Small intestine (tissue), 7 donors: Measurements from ENCODE around the gene ATP6V1A. TPM values are rescaled to one million over a fixed set of nuclear protein-coding genes. Genes with fewer than 3 reads are reported as not detected.

Experiments
- DNase-seq, 2 donors: peaks; one replicate each; pipeline versions ENCODE4 v3.0.0 to v3.0.0-alpha.2; 2013
- FAIRE-seq: peaks from 2 replicates; lab custom pipeline; 2012; peaks lifted over from hg19 to GRCh38; lab: Jason Lieb, UNC
- H3K27ac ChIP-seq, 3 donors: one replicate each; pipeline ENCODE4 v1.5.1; 2013; ENCODE audit warnings: low read length in 2 of 3, mild to moderate bottlenecking in 2 of 3, control low read depth in 1 of 3, inconsistent platforms in 1 of 3, low read depth in 1 of 3, moderate library complexity in 1 of 3
- H3K27me3 ChIP-seq, 3 donors: one replicate each; pipeline ENCODE4 v1.6.1; 2013; ENCODE audit warnings: low read length in 3 of 3, inconsistent platforms in 1 of 3; ENCODE audit not compliant: control insufficient read depth in 3 of 3, insufficient read depth in 3 of 3
- H3K36me3 ChIP-seq, 3 donors: one replicate each; pipeline ENCODE4 v1.6.1; 2013; ENCODE audit warnings: low read length in 3 of 3, inconsistent platforms in 1 of 3, low read depth in 1 of 3, mild to moderate bottlenecking in 1 of 3, moderate library complexity in 1 of 3; ENCODE audit not compliant: control insufficient read depth in 3 of 3, insufficient read depth in 2 of 3
- H3K4me1 ChIP-seq, 3 donors: one replicate each; pipeline ENCODE4 v1.6.1; 2013; ENCODE audit warnings: low read length in 2 of 3, inconsistent platforms in 1 of 3, low read depth in 1 of 3, mild to moderate bottlenecking in 1 of 3, moderate library complexity in 1 of 3; ENCODE audit not compliant: control insufficient read depth in 3 of 3, insufficient read depth in 2 of 3
- H3K4me3 ChIP-seq, 3 donors: one replicate each; pipeline ENCODE4 v1.5.1; 2013; ENCODE audit warnings: low read length in 3 of 3, control low read depth in 1 of 3, inconsistent platforms in 1 of 3, low read depth in 1 of 3, mild to moderate bottlenecking in 1 of 3, moderate library complexity in 1 of 3
- H3K9me3 ChIP-seq, 2 donors: one replicate each; pipeline ENCODE4 v1.6.1; 2013; ENCODE audit warnings: low read depth in 1 of 2, low read length in 1 of 2; ENCODE audit not compliant: control insufficient read depth in 2 of 2, insufficient read depth in 1 of 2
- WGBS, 3 donors: extraction: QIAGEN DNeasy Blood & Tissue Kit; methylation state at CpG; one replicate each; pipeline ENCODE4 v1.1.7; 2013; 5-methylcytosine and 5-hydroxymethylcytosine counted together
- polyA plus RNA-seq, 4 donors: library from polyadenylated mRNA; stranded (reverse) in 3 of 4; unstranded in 1 of 4; fragments of 200-250 nt in 3 of 4; fragments of 120-200 nt in 1 of 4; gene quantifications; one replicate each; pipeline versions ENCODE4 v1.2.1 to v1.2.3, GENCODE V29; 2013
- donor health status: healthy with polysubstance abuse.
- donor health status: control.
- donor health status: control.
- donor health status: Bipolar disorder and iron deficiency.
- donor health status: healthy.

The ATP6V1A gene
- polyA plus RNA-seq, 4 donors, result 13.8 to 47.7 (median 17.6) TPM

DNA sequence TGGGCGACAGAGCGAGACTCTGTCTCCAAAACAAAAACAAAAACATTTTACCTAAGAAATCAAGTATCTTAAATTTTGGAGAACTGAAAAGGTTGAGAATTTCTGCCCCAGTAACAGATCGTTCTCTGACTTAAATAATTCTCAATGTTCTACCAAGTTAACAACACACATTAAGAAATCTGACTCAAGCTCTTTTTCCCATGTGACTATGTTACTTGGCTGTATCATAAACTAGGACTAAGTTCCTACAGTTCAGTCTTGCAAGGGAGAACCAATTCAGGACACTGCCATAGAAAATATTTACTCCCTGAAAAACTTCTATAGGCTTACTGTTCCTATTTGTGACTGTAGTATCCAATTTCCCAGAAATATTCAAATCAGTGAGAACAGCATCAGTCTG, 29.5 kb upstream of the ATP6V1A start:
- DNase-seq (no peak), FAIRE-seq (no peak)
- no peak overlapping the region for H3K27ac ChIP-seq
- peaks cover 3 to 9% (median 9%) of the 10 kb centered on the region in 3 donors for H3K36me3 ChIP-seq
- H3K4me1 ChIP-seq, result no peaks in the 10 kb centered on the region
- H3K4me3 ChIP-seq, result no peak overlapping the region
- no peaks in the 10 kb centered on the region for H3K27me3 ChIP-seq
- 93 to 99% (median 95%) methylated on average over 3 of the region's 3 CpGs for WGBS, 3 donors
- H3K9me3 ChIP-seq, result no peaks in the 10 kb centered on the region

DNA sequence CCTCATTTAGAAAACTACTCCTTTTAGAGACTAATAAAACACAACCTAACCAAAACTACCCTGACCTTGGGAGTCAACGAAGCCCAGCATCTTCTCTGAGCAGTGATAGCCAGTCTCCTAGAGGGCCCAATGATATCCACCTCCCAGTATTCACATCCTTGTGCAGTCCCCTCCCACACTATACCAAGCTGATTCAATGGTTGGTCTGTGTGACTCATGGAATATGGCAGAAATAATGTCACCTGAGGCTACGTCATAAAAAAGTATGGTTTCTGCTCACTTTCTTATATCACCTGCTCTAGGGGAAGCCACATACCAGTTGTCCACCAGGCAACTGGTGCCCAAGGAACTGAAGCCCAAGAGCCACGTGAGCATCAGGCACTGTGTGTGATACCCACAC, 29.0 kb upstream of the ATP6V1A start:
- Histone ChIP-seq H3K9me3 (no peaks in the 10 kb centered on the region), H3K27ac (no peak overlapping the region), H3K4me1 (no peaks in the 10 kb centered on the region), H3K27me3 (no peaks in the 10 kb centered on the region), H3K36me3 (peaks cover 3 to 9% (median 9%) of the 10 kb centered on the region in 3 donors), H3K4me3 (no peak overlapping the region)
- FAIRE-seq (no peak), DNase-seq (no peak)
- WGBS, 3 donors, result 94 to 99% (median 97%) methylated on average over 3 of the region's 3 CpGs

DNA sequence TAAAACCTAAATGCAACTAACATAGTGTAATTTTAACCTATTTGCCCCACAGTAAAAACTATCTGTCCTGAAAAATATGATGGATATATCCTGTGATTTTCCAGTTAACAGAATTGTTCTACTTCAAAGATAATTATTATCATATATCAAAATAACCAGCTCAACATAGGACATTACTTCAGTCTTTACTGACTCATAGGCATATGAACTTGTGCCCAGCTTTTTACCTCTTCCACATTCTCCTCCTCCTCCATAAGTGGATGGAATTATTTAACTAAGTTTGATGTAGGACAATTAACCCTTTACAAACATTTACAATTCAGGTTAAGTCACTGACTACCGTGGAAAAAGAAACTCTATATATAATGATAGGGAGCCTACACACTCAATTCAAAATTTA, 27.5 kb upstream of the ATP6V1A start:
- FAIRE-seq, result no peak

DNA sequence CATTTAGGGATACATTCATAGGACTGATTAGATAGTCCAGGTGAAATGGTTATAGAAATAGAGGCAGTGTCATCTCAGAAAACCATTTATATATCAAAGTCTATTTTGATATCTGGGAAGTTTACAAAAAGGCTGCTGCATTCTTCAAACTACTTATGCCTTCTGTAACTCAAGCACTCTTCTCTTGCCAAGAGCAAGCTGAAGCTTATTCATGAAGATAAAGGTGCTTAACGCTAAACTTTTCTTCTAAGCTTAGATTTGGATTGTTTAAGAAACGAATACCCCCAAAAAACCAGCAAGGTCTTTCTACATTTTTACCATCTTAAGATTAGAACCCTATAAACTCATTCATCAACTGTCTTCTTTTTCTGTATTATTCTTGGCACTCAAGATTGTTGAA, 27.1 kb upstream of the ATP6V1A start:
- H3K27ac ChIP-seq, result no peak overlapping the region
- H3K27me3 ChIP-seq, result no peaks in the 10 kb centered on the region
- WGBS, 3 donors, result 68 to 88% (median 80%) methylated on average over 2 of the region's 2 CpGs
- peaks cover 3 to 9% (median 9%) of the 10 kb centered on the region in 3 donors for H3K36me3 ChIP-seq
- no peak for FAIRE-seq
- no peaks in the 10 kb centered on the region for H3K9me3 ChIP-seq
- H3K4me3 ChIP-seq, result no peak overlapping the region
- DNase-seq, result no peak
- H3K4me1 ChIP-seq, result no peaks in the 10 kb centered on the region

More for the DNA sequence above, 27.5 kb upstream of the ATP6V1A start:
- H3K27me3 ChIP-seq, result no peaks in the 10 kb centered on the region
- no peak overlapping the region for H3K4me3 ChIP-seq
- no peaks in the 10 kb centered on the region for H3K4me1 ChIP-seq
- H3K36me3 ChIP-seq, result peaks cover 3 to 9% (median 9%) of the 10 kb centered on the region in 3 donors
- WGBS, 3 donors, result 94 to 97% (median 96%) methylated on average over 1 of the region's 1 CpG
- no peaks in the 10 kb centered on the region for H3K9me3 ChIP-seq
- no peak for DNase-seq
- H3K27ac ChIP-seq, result no peak overlapping the region

DNA sequence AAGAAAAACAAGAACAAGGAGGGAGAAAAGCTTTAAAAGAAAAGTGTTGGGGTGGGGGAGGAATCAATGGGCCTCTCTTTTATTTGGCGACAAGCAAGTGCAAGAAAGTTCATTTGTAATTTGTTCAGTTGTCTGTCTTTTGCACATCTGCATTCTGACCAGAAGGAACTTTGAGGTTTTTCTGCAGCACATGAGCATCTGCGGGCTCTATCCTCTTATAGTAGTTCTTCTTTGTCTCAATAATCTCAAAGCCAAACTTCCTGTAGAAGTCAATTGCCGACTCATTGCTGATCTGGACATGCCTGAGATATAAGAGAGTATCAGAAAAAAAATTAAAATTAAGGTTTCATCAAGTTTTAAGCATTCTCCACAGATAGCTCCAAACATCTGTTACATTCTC, 25.2 kb upstream of the ATP6V1A start:
- WGBS, 3 donors, result 59 to 85% (median 68%) methylated on average over 3 of the region's 3 CpGs
- no peak overlapping the region for H3K4me3 ChIP-seq
- peaks cover 0 to 3% (median 0%) of the 10 kb centered on the region in 3 donors for H3K4me1 ChIP-seq
- no peaks in the 10 kb centered on the region for H3K9me3 ChIP-seq
- DNase-seq (no peak), FAIRE-seq (no peak)
- H3K27me3 ChIP-seq, result no peaks in the 10 kb centered on the region
- H3K36me3 ChIP-seq, result peaks cover 9% of the 10 kb centered on the region in 3 donors
- no peak overlapping the region for H3K27ac ChIP-seq

DNA sequence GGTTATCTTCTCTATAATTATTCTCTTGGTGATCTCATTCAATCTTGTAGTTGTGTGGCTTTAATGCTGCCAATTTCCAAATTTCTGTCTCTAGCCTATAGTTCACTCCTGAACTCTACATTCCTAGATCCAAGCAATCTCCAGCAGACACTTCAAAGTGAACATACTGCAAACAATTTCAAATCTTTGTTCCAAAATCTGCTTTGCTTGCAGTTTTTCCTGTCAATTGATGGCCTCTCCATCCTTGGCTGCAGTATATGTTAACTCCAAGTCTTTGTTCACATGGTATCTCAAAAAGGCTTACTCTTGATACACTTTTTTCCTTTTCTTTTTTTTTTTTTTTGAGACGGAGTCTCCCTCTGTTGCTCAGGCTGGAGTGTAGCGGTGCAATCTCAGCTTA, 18.2 kb upstream of the ATP6V1A start:
- DNase-seq, result no peak
- Histone ChIP-seq H3K36me3 (peaks cover 0 to 16% (median 0%) of the 10 kb centered on the region in 3 donors), H3K27me3 (no peaks in the 10 kb centered on the region), H3K9me3 (no peaks in the 10 kb centered on the region), H3K27ac (no peak overlapping the region), H3K4me1 (peaks cover 0 to 5% (median 0%) of the 10 kb centered on the region in 3 donors), H3K4me3 (no peak overlapping the region)
- 92 to 99% (median 94%) methylated on average over 2 of the region's 2 CpGs for WGBS, 3 donors
- no peak for FAIRE-seq

DNA sequence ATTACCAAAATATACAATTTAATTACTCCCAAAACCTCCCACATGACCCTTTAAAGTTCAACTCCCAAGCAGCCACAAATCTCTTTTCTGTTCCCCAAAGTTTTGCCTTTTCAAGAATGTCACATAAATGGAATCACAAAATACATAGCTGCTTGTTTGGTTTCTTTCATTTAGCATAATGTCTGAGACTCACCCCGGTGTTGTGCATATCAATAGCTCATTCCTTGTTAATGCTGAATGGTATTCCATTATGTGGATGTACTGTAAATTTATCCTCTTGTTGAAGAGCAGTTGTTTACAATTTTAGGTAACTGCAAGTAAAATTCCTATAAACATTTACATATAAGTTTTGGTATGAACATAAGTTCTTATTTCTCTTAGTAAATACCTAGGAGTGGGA, 16.3 kb upstream of the ATP6V1A start:
- Histone ChIP-seq H3K36me3 (peaks cover 0 to 13% (median 1%) of the 10 kb centered on the region in 3 donors), H3K27ac (no peak overlapping the region), H3K4me3 (no peak overlapping the region), H3K27me3 (no peaks in the 10 kb centered on the region), H3K4me1 (peaks cover 0 to 2% (median 0%) of the 10 kb centered on the region in 3 donors), H3K9me3 (no peaks in the 10 kb centered on the region)
- WGBS, 3 donors, result 75 to 94% (median 91%) methylated on average over 1 of the region's 1 CpG
- peak; percentile 19 for FAIRE-seq
- DNase-seq, result no peak

DNA sequence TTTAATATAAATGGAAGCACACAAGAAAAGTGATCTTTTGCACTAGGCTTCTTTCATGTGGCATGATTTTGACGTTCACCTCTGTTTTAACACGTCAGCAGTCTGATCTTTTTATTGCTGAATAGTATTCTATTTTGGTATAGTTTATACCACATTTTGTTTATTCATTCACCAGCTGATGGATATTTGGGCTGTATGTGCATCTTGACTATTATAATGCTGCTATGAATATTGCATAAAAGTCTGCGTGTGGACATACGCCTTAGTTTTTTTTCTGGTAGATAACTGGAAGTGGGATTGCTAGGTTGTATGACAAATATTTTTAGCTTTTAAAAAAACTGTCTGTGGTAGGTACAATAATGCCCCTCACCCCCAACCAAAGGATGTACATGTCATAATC, 15.1 kb upstream of the ATP6V1A start:
- Histone ChIP-seq H3K9me3 (no peaks in the 10 kb centered on the region), H3K36me3 (peaks cover 0 to 10% (median 1%) of the 10 kb centered on the region in 3 donors), H3K27me3 (no peaks in the 10 kb centered on the region), H3K27ac (no peak overlapping the region), H3K4me3 (no peak overlapping the region), H3K4me1 (peaks cover 0 to 2% (median 0%) of the 10 kb centered on the region in 3 donors)
- DNase-seq, result no peak
- 73 to 79% (median 73%) methylated on average over 4 of the region's 4 CpGs for WGBS, 3 donors
- FAIRE-seq, result no peak

DNA sequence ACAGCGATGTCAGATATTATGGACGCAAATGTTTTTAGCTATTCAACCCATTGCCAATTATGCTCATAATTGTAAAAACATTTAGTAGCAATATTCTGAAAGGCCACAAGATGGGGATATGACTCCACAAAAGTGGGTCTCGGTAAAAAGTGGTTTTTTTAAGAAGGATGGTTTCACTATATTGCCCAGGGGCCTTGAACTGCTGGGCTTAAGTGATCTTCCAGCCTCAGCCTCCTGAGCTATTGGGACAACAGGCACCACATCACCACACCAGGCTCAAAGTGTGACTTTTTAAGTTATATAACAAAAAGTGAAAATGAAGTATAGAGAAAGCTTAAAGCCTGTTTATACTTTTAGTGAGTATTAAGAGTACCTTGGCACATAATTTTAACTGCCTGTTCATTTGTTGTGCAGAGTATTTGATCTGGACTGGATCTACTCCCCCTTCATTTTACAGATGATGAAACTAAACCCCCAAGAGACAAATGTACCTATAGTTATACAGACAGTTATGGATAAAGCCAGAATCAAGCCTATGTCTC, 10.2 kb upstream of the ATP6V1A start:
- no peak for FAIRE-seq
- Histone ChIP-seq H3K27me3 (no peaks in the 10 kb centered on the region), H3K4me1 (peaks cover 0 to 11% (median 0%) of the 10 kb centered on the region in 3 donors), H3K36me3 (peaks cover 0 to 1% (median 0%) of the 10 kb centered on the region in 3 donors), H3K9me3 (no peaks in the 10 kb centered on the region), H3K4me3 (no peak overlapping the region), H3K27ac (no peak overlapping the region)
- WGBS, 3 donors, result 14 to 19% (median 18%) methylated on average over 3 of the region's 3 CpGs
- DNase-seq, result peak; percentile 44 to 68
